SIG-M5 (cell line): ENCODE data around the gene APH1B.
"Not testable (repeated sequence)": the region's sequence is repeated elsewhere in the genome, so short reads cannot be mapped to it uniquely, and the experiment has no call there.

Experiments
- DNase-seq: peaks from one replicate; lab custom pipeline; 2025; lab: John Stamatoyannopoulos, UW

Gene APH1B

DNA sequence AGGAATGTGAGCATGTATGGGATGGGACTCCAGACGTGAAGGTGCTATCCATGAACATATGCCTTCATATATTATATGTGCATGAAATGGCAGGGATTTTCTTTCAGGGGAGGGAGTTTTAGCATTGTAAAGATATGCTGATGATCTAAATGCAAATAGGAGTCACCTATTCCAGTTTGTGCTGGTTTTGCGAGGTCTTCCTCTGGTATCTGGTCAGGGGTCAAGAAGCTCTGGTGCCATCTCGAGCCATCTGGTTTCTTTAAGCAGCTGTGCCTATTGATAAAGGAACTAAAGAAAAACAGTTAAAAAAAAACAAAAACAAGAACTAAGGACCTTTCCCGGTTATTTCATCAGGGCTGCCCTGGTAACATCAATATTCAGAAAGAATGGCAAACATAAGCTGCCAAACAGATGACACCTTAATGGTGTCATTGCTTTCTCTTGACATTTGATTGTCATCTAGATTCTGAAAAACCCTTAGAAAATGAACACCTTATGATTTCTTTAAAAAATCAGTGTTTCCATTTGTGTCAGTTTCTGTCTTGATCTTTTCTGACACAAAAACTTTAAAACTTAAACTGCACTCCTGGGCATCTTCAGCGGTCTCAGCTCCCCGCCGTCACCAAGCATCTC is 22.7 kb downstream of the APH1B start:
- DNase-seq = no peak

DNA sequence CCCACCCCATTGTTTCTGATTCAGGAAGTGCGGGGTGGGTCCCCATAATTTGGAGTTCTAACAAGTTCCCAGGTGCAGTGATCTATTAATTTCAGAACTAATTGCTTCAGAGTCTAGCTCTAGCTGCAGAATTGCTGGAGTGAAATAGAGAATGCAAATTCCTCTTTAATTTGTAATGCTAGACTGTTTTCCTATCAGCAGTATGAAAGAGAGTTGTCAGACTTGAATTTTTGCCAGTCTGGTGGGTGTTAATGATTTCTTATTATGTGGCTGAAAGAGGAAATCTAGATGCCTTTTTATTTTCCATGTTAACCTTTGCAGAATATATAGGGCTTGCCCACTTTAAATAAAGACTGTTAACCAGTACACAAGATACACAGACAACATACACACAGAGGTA is 23.7 kb downstream of the APH1B start:
- DNase-seq = no peak

DNA sequence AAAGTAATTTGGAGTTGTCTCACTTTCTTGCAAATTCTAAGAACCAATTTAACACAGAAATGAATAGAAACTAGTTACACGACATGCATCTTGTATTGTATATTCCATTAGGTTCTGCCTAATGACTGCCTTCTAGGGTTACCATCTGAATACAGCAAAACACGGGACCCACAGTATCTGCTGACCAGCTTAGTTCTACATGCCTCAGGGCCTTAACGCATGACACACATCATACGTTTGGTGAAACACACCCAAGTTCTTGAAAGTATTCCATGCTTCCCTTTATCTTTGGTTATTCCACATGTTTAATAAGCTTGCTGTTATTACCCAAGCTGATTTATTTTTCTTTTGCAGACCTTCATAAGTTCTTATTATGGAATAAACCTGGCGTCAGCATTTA is 27.9 kb downstream of the APH1B start:
- no peak for DNase-seq

DNA sequence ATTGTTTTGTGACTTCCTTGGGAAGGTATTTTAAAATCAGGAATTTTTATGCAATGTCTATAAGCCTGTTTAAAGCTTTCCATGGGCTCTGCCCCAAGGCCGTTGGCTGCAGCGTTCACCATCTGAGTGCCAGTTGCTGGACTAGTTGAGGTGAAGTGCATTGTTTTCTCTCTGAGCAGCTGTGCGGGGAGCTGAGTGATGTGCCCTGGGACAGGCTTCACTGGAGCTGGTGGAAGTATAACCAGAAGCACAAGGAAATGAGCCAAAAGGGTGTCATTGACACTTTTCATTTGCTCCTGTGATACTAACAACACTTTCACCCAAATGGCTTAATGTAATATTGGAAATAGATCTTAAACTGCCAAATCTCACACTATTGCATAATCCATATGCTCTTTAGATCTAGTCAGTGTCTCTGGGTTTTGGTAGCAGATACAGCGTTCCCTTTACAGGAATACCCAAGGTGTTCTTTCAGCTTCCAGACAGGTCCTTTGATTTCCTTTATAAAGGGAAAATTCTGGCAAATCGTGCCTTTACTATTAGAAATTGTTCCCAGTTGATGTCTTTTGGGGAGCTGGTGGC is 29.2 kb downstream of the APH1B start:
- no peak for DNase-seq

DNA sequence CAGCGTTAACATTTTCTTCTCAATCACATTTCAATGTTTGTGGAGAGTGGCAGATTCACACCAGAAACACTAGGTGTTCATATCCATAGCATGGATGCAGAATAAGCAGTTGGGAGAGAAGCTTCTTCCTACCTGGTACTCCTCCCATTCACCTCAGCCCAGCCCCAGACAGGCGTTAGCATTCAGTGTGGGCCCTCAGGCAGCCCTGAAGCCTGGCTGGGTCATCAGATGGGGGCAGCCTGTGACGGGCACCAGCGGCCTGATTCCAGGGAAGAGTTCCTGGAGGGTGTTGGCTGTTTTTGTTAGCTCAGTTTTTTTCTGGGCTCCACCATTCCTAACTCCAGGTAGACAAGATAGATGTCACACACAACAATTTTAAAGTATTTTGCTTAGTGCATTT is 31.1 kb downstream of the APH1B start:
- no peak for DNase-seq

DNA sequence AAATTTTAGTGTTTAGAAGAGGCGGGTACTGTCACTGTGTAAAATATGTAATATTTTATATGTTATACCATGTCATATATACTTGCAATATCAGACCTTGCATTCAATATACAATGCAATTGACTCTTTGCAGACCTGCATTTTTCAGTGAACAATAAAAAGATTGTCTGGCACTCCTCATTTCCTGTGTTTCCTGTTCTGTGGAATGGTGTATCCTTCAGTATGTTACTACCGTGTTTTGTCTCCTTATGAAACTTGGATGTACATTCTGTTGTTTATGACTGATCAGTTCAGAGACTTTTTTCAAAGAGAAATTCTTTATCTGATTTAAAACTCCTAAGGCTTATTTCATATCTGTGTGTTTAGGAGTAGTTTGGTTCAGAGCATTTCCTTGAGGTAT is 31.5 kb downstream of the APH1B start:
- DNase-seq = no peak

DNA sequence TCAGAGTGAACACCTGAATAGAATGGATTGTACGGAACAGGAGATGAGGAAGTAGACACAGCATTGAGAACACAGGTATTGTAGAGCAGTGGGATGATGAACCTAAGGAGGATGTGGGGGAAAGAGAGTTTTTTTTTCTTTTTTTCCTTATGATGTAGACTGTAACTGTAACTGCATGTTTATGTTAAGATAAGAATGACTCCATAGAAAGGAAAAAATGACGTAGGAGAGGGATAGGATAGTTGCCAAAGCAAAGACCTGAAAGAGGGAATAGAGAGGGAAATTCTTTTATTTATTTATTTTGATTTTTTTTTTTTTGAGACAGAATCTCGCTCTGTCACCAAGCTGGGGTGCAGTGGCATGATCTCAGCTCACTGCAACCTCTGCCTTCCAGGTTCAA is 33.2 kb downstream of the APH1B start:
- no peak for DNase-seq

DNA sequence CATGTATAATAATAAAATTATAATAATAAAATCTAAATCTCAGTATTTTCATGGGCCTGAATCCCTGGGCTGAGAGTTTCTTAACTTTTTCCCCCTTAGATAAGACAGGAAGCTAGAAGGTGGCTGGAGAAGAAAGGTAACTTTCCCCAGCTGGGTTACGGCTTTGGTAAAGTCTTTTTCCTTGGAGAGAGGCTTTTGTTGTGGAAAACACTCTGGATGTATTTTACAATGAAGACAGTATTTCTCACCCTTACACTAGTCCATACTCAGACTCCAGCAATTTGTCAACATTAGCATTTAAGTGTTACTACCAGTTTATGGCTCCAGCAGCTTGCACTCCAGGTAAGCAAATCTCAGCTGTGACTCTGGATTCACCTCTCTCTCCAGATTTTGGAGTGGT is 34.9 kb downstream of the APH1B start:
- no peak for DNase-seq

DNA sequence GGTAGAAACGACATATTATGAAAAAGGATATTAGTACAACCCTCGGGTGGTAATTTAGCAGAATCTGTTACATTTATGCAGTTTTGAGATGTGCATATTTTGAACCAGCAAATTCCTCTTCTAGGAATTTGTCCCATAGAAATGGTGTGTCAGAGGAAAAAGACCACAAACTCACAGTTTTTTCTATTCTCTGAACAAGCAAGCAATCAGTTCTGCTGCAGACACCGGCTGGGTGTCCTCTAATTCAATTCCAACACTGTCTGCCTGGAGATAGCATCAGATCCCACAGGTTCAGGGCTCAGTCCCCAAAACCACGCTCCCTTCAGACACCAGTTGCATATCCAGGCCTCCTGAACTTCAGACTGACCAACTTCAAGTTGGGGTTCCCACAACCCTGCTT is 36.4 kb downstream of the APH1B start:
- DNase-seq = no peak

DNA sequence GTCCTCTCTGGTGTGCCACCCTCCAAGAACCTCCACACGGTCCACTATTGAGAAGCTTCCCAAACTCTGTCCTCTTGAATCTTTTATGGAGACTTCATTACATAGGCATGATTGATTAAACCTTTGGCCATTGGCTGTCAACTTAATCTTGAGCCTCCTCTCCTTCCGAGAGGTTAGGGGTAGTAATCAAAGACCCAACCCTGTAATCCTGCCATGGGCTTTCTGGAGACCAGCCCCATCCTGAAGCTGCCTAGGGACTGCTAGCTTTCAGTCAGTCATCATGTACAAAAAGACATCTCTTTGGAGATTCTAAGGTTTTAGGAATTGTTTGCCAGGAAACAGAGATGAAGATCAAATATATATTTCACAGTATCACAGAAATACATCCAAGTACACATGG is 37.0 kb downstream of the APH1B start:
- DNase-seq = no peak

DNA sequence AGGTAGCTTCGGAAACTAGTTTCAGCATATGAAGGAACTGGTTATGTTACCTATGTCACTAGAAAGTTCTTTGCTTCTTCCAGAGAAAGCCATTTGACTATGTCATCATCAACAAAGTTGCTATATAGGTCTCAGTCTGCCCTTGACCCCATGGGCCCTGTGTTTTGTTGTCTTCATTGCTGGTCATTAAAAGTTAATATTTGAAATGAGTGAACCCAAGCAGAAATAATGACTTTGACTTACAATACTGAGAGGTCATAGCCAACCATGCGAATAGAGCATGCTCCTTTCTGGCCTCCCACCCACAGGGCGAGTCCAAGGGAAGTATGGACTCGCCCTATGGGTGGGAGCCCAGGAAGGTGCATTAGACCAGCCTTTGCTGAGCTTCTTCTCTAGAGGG is 40.9 kb downstream of the APH1B start:
- no peak for DNase-seq

DNA sequence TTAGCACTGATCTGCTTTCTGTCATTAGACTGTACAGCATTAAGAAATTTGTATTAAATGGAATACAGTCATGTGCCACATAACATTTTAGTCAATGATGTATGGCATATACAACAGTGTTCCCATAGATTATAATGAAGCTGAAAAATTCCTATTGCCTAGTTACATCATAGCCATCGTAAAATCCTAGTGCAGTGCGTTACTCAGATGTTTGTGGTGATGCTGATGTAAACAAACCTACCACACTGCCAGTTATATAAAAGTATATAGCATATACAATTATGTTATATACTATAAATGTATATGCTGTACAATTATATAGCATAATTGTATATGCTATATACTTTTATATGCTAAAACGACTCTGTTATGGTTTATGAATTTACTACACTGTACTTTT is 41.7 kb downstream of the APH1B start:
- DNase-seq = no peak

DNA sequence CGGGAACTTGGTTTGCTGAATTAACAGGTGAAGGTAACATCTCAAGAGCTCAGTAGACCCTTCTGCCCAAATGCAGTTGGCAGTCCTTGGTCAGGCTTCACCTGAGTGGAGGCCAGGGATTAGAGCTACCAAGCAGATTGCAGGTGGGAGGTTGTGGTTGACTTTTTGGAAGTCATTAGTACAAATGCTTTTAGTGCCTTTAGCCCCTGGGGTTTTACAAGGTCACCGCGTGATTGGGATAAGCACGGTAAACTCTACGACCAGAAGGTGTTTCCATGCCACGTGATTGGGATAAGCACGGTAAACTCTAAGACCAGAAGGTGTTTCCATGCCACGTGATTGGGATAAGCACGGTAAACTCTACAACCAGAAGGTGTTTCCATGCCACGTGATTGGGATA is 43.0 kb downstream of the APH1B start:
- DNase-seq = not testable (repeated sequence)

DNA sequence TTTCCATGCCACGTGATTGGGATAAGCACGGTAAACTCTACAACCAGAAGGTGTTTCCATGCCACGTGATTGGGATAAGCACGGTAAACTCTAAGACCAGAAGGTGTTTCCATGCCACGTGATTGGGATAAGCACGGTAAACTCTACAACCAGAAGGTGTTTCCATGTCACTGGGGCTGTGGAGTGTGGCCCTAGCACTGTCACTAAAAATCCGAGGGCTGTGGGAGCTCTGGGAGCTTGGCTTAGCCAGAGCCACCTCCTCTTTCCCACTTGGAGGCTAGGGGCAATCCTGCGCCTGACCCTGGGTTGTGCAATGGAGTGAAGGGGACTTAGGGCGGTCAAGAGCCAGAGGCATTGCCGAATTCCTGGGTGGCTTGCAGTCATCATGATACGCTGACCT is 43.6 kb downstream of the APH1B start:
- DNase-seq = not testable (repeated sequence)

DNA sequence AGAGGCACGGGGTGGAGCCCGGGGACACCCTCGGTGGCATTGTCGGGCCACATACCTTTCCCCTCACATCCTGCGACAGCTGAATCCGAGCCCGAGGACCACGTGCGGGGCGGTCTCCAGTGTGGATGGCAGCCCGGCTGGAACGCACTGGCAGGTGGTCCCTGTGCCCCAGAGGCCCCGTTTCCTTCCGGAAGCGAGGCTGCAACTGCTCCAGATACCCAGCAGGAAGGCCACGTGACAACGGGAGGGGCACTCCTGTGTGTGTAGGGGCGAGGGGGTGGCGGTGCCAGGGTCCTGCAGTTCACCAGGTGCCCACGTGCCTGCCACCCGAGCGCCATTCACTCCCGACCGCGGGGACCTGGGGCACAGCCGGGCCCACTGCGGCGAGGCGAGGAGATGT is 44.1 kb downstream of the APH1B start:
- no peak for DNase-seq

DNA sequence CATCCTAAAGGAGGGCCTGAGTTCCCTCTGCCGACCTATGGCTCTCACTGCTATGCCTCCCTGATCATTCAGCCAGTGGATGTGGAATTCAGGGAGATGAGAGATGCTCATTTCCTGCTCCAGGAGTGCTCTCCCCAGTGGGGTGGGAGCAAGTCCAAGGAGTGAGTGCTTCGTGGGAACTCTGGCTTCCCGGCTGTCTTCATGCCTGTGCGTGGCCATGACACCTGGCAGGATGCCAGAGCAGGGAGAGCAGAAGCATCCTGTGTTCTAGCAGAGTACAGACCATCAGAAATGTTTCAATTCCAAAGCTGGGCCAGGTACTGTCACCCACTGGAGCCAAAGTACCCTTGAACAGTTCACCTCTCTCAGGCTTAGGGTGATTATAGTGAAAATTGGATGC is 45.1 kb downstream of the APH1B start:
- no peak for DNase-seq

DNA sequence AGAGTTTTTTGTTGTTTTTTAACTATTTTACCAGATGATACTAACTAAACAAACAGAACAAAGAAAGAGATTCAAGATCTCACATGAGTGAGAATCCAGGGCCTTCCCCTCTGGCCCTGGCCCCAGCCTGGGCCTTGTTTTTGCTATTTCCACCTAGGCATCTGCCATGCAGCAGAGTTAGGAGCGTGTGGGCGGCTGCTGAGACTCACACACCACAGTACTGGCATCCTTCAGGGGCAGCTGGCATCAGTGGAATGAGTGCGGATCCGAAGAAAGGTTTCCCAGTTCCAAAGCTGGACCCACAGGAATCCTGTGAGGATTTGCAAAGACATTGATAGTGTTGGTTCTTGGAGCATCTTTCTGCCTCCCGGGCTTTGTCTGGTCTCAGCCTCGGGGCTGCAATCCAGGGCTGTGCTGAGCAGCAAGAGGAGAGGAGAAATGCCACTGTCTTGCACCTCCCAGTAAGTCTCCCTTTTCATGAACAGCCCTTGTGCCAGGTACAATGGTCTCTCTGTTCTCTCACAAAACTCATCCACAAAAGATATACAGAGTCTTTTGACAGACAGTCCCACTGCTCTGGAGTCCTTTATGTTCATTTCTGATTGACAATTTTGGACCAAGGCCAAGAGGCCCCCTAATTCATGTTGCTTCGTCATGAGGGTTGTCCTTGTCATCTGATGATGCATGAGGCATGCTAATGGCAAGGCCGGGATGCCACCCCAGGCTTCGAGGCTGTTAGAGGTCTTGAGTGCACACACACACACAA is 46.6 kb downstream of the APH1B start:
- DNase-seq = no peak

DNA sequence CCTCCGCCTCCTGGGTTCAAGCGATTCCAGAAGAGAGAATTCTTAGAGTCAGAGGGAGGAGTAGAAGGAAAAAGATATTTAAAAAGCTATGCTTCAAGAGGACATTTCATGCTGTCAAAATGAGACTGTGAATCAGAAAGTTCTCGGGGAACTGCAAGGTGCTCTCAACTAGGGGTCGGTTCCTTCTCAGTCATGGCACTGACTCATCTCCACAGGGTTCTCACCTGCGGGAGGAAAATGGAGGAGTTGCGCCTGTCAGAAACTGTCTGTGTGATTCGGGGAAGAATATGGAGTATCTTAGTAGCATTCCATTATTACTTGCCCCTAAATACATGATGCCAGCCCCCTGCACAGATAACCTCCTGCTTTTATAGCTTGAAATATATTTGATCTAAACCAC is 47.4 kb downstream of the APH1B start:
- DNase-seq = no peak

DNA sequence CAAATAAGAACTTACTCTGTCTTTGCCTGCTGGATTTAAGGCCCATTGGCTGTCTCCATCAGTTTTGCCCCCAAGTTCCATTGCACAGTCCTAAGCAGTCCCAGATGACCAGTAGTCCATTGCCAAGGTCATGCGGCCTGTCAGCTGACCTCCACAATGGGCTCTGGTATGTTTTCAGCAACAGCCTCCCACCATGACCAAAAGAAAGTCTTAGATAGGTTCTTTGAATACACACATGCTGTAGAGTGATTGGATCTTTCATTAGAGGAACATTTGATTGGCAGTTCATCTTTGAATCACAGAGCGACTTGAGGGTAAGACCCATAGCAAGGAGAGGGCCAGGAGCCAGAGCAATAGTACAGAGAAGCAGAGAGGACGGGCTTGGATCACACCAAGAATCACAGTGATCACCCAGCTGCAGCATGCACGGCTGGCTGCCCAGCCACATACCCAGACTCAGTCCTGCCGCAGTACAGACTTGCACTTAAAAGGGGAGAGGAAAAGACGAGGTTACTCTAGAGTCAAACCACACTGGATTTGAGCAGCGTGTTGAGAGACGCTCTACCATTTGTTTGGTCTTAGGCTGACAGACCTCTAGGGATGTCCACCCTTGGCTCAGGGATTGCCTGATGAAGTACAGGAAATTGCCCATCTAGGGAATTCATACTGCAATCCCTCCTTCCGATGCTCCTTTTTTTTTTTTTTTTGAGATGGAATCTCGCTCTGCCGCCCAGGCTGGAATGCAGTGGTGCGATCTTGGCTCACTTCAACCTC is 50.4 kb downstream of the APH1B start:
- DNase-seq = no peak

DNA sequence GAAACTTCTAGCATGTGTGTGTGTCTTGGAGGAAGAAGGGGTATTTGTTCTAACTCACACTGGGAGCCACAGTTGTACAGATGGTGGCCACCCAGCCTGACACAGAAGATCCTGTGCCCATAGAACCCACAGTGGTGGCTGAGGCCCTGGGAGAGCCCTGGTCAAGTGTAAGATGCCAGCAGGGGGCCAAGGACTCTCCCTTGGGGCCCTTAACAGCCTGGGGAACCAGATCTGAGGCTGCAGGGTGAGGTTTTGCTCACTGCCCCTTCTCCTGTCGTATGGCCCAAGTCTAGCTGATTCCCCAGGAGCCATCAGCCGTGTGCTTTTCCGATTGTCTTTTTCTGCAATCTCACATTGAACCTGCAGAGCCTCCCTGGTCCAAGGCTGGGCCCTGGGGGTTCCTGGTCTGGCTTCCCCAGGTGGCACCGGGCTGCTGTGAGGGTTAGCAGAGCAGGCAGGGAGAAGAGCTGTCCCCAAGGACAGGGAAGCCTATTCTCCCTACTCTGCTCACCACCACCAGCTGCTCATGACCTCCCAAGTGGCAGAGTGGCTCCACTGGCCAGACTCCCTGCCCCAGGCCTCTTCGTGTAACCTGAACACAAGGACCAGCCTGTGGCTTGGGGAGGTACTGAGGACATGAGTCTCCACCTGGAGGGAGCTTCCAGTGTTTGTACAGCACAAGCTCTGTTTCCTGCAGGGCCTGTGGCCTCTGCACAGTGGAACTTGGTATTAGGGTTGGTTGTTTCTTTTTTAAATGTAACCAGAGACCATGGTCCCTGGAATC is 52.4 kb downstream of the APH1B start:
- DNase-seq = no peak

DNA sequence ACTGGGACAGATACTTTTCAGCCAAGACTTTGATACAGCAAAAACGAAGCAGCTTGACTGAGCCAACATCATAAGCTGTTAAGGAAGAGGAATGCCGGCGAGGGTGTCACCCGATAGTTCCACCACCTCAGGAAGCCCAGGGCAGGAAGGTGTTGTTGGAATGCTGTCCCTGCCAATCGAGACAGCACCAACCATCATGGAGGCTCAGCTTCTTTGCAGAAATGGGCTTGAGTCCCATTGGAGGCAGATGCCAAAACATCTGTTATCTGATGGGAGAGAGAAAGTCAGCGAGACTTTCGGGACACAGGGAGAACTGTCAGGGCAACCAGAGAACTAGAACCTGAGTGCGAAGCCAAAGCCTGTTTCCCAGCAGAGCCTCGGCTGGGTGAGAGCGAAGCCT is 53.5 kb downstream of the APH1B start:
- DNase-seq = no peak

DNA sequence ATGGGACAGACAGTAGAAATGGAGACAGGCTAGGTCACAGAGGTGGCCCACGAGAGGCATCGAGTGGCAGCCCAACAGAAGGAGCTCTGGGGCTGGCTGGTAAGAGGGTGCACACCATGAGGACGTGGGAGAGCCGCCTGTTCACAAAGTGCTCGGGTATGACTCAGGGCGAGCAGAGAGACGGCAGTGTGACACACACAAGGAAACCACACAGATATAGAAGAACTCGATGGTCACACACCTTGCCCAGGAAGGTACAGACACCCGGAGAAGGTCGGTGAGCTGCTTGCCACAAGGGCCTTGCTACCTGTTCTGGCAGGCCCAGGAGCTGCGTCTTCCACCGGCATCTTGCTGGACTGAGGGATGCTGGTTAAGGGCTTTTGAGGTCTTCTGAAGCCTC is 54.1 kb downstream of the APH1B start:
- DNase-seq = no peak
